Lower leg skin (tissue), 4 donors: Measurements from ENCODE around the gene CEP350. TPM values are rescaled to one million over a fixed set of nuclear protein-coding genes. Genes with fewer than 3 reads are reported as not detected.

Experiments used
- DNase-seq, 2 donors: peaks; one replicate each; pipeline ENCODE4 v3.0.0-alpha.2; 2019; ENCODE audit warnings: low spot score in 2 of 2
- H3K4me3 ChIP-seq: fragments of 200-600 bp; sonication (generic); 2 replicates; pipeline ENCODE4 v1.5.1; 2017; ENCODE audit warnings: mild to moderate bottlenecking, low read depth; ENCODE audit not compliant: poor library complexity, severe bottlenecking
- CTCF ChIP-seq, 3 donors: fragments of 450-650 bp; IDR thresholded peaks; one replicate each; pipeline ENCODE4 v1.5.1; 2016; ENCODE audit warnings: antibody characterized with exemption in 3 of 3, mild to moderate bottlenecking in 3 of 3, moderate library complexity in 2 of 3
- POLR2A ChIP-seq, 2 donors: fragments of 450-650 bp; IDR thresholded peaks; one replicate each; pipeline ENCODE4 v1.6.1; 2016 to 2017; ENCODE audit warnings: antibody characterized with exemption in 2 of 2, mild to moderate bottlenecking in 1 of 2, moderate library complexity in 1 of 2
- WGBS, 2 donors: methylation state at CpG; one replicate each; pipeline ENCODE4 v1.1.5; 2018; 5-methylcytosine and 5-hydroxymethylcytosine counted together
- intact Hi-C: fragments of 100-400 bp; cut with DNase I; formaldehyde crosslinking; loops from one replicate; pipeline ENCODE4 v1.15.0; 2023; ENCODE audit warnings: low total_unique reads
- total RNA-seq, 4 donors: library from RNA; depleted of rRNA; stranded (reverse); fragments of >200 nt; gene quantifications; one replicate each; pipeline ENCODE4 v1.1.0, GENCODE V29; 2016

CEP350 gene
- total RNA-seq, 4 donors from 2014 or later = 55.8 to 85.6 (median 59.9) TPM

- WGBS, 2 donors = 85 to 89% methylated on average over 8 of the region's 8 CpGs
- intact Hi-C loops = no loop called here
- TF ChIP-seq POLR2A (IDR thresholded peaks at IDR 0.05) = no peak
- no peak for TF ChIP-seq CTCF (IDR thresholded peaks at IDR 0.05)
- H3K4me3 ChIP-seq = no peak overlapping the region
- no peak for DNase-seq
These were observed 32.4 kb upstream of the CEP350 start for GRCh38 chr1:179921981-179922872.

- intact Hi-C loops = no loop called here
- no peak for DNase-seq
- no peak for TF ChIP-seq CTCF (IDR thresholded peaks at IDR 0.05)
- H3K4me3 ChIP-seq = no peak overlapping the region
These were observed 31.6 kb upstream of the CEP350 start for GRCh38 chr1:179923029-179923428.

- H3K4me3 ChIP-seq = no peak overlapping the region
- no peak for DNase-seq
- TF ChIP-seq CTCF (IDR thresholded peaks at IDR 0.05) = no peak
- no peak for TF ChIP-seq POLR2A (IDR thresholded peaks at IDR 0.05)
- 92 to 100% methylated on average over 1 of the region's 1 CpG for WGBS, 2 donors
- intact Hi-C loops = no loop called here
These were observed 30.3 kb upstream of the CEP350 start for GRCh38 chr1:179924268-179924667.

- intact Hi-C loops = no loop called here
- no peak for TF ChIP-seq CTCF (IDR thresholded peaks at IDR 0.05)
- no peak for DNase-seq
- 91 to 93% methylated on average over 5 of the region's 5 CpGs for WGBS, 2 donors
- no peak overlapping the region for H3K4me3 ChIP-seq
These were observed 29.3 kb upstream of the CEP350 start for GRCh38 chr1:179925302-179925701.

GRCh38 chr1:179925922-179926849, 28.4 kb upstream of the CEP350 start:
- WGBS, 2 donors = 69 to 78% methylated on average over 4 of the region's 4 CpGs
- no peak overlapping the region for H3K4me3 ChIP-seq
- DNase-seq = no peak
- no peak for TF ChIP-seq POLR2A (IDR thresholded peaks at IDR 0.05)
- TF ChIP-seq CTCF (IDR thresholded peaks at IDR 0.05) = no peak
- intact Hi-C loops = no loop called here
